ENCODE results near the gene ELAC1. TPM values are rescaled to one million over a fixed set of nuclear protein-coding genes. Genes with fewer than 3 reads are reported as not detected.

Gene ELAC1
- total RNA-seq, 3 donors from 2014 or later (not counting 1 experiment from before 2014, with no cell fraction given): 7.9 to 10.0 (median 8.9) TPM

DNA sequence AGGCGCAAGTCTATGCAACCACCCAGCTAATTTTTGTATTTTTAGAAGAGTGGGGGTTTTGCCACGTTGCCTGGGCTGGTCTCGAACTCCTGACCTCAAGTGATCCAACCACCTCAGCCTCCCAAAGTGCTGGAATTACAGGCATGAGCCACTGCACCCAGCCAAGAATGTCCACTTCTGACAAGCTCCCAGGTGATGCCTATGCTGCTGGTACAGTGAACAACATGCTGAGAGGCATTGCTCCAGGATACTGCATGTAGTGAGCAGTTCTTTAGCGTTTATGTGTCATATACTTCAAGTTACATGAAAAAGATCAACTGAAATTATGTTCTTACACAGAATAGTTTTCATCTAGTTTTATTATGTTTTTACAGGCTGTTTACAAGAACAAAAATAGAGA is 17.2 kb upstream of the ELAC1 start:
- Mint-ChIP-seq H3K4me1 (no peaks in the 10 kb centered on the region), H3K27ac (no peak overlapping the region), H3K36me3 (no peaks in the 10 kb centered on the region), H3K9me3 (no peaks in the 10 kb centered on the region), H3K4me3 (no peak overlapping the region), H3K27me3 (ENCODE audit: low read depth in 2 of 2) (no peaks in the 10 kb centered on the region)
- Histone ChIP-seq H3K9me3 (ENCODE audit: control insufficient read depth, insufficient read depth, low read length) (no peaks in the 10 kb centered on the region), H3K4me1 (ENCODE audit: control insufficient read depth, insufficient read depth, low read length) (no peaks in the 10 kb centered on the region), H3K27ac (ENCODE audit: low read length) (no peak overlapping the region), H3K4me3 (ENCODE audit: low read length) (no peak overlapping the region), H3K27me3 (ENCODE audit: control insufficient read depth, insufficient read depth, low read length) (no peaks in the 10 kb centered on the region), H3K36me3 (ENCODE audit: control insufficient read depth, insufficient read depth, low read length) (peaks cover 11% of the 10 kb centered on the region)
- 94% methylated on average over 3 of the region's 4 CpGs for WGBS (ENCODE audit: insufficient coverage)
- intact Hi-C loops (cut with micrococcal nuclease): no loop called here
- TF ChIP-seq CTCF (IDR thresholded peaks at IDR 0.05): no peak
- ATAC-seq (no peak), DNase-seq (no peak)

DNA sequence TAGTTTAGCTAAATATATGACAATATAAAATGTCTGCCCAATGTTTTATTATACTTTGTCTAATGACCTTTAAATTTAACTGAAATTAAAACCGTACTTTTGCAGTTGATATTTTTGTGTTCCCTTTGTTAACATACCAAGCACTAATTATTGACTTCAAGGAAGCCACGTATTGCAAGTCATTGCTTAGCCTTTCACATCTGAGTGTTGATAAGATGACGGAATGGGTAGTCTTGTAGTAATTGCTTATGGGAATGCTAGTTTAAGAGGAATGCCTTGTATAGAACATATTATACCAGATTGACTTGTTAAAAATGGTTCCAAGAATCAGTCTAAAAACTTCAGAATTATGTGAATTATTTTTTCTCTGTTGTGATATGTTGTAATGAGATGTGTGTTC is 14.0 kb upstream of the ELAC1 start:
- TF ChIP-seq CTCF (IDR thresholded peaks at IDR 0.05): no peak
- H3K27ac ChIP-seq (ENCODE audit: low read length): no peak overlapping the region

GRCh38 chr18:50955253-50955652 is 12.6 kb upstream of the ELAC1 start:
- Mint-ChIP-seq H3K9me3 (no peaks in the 10 kb centered on the region), H3K36me3 (no peaks in the 10 kb centered on the region), H3K4me3 (no peak overlapping the region), H3K4me1 (no peaks in the 10 kb centered on the region), H3K27me3 (ENCODE audit: low read depth in 2 of 2) (peaks cover 3 to 13% of the 10 kb centered on the region in 2 donors), H3K27ac (no peak overlapping the region)
- DNase-seq (no peak), ATAC-seq (no peak)
- no peaks in the 10 kb centered on the region for H3K27me3 ChIP-seq (ENCODE audit: control insufficient read depth, insufficient read depth, low read length)
- no peak for TF ChIP-seq CTCF (IDR thresholded peaks at IDR 0.05)
- no peak overlapping the region for H3K27ac ChIP-seq (ENCODE audit: low read length)
- H3K36me3 ChIP-seq (ENCODE audit: control insufficient read depth, insufficient read depth, low read length): no peaks in the 10 kb centered on the region
- H3K4me1 ChIP-seq (ENCODE audit: control insufficient read depth, insufficient read depth, low read length): no peaks in the 10 kb centered on the region
- intact Hi-C loops (cut with micrococcal nuclease): no loop called here
- no peak overlapping the region for H3K4me3 ChIP-seq (ENCODE audit: low read length)
- WGBS (ENCODE audit: insufficient coverage): 96% methylated on average over 4 of the region's 4 CpGs
- H3K9me3 ChIP-seq (ENCODE audit: control insufficient read depth, insufficient read depth, low read length): no peaks in the 10 kb centered on the region

More for the DNA sequence above, 14.0 kb upstream of the ELAC1 start:
- Mint-ChIP-seq H3K27ac (no peak overlapping the region), H3K4me3 (no peak overlapping the region), H3K9me3 (no peaks in the 10 kb centered on the region), H3K36me3 (no peaks in the 10 kb centered on the region), H3K4me1 (no peaks in the 10 kb centered on the region), H3K27me3 (ENCODE audit: low read depth in 2 of 2) (peaks cover 0 to 5% of the 10 kb centered on the region in 2 donors)
- ATAC-seq (no peak), DNase-seq (no peak)
- no peak overlapping the region for H3K4me3 ChIP-seq (ENCODE audit: low read length)
- H3K27me3 ChIP-seq (ENCODE audit: control insufficient read depth, insufficient read depth, low read length): no peaks in the 10 kb centered on the region
- no peaks in the 10 kb centered on the region for H3K9me3 ChIP-seq (ENCODE audit: control insufficient read depth, insufficient read depth, low read length)
- intact Hi-C loops (cut with micrococcal nuclease): no loop called here
- H3K4me1 ChIP-seq (ENCODE audit: control insufficient read depth, insufficient read depth, low read length): no peaks in the 10 kb centered on the region
- no peaks in the 10 kb centered on the region for H3K36me3 ChIP-seq (ENCODE audit: control insufficient read depth, insufficient read depth, low read length)
- WGBS (ENCODE audit: insufficient coverage): 100% methylated on average over 3 of the region's 3 CpGs

- Mint-ChIP-seq H3K4me1 (no peaks in the 10 kb centered on the region), H3K27ac (no peak overlapping the region), H3K36me3 (no peaks in the 10 kb centered on the region), H3K9me3 (peaks cover 0 to 3% of the 10 kb centered on the region in 2 donors), H3K4me3 (no peak overlapping the region), H3K27me3 (ENCODE audit: low read depth in 2 of 2) (peaks cover 7 to 13% of the 10 kb centered on the region in 2 donors)
- WGBS (ENCODE audit: insufficient coverage): 100% methylated on average over 2 of the region's 3 CpGs
- no peak for ATAC-seq
- H3K4me1 ChIP-seq (ENCODE audit: control insufficient read depth, insufficient read depth, low read length): no peaks in the 10 kb centered on the region
- intact Hi-C loops (cut with micrococcal nuclease): no loop called here
- no peaks in the 10 kb centered on the region for H3K36me3 ChIP-seq (ENCODE audit: control insufficient read depth, insufficient read depth, low read length)
- H3K27me3 ChIP-seq (ENCODE audit: control insufficient read depth, insufficient read depth, low read length): no peaks in the 10 kb centered on the region
- TF ChIP-seq CTCF (IDR thresholded peaks at IDR 0.05): no peak
- H3K4me3 ChIP-seq (ENCODE audit: low read length): no peak overlapping the region
- DNase-seq: no peak
- no peak overlapping the region for H3K27ac ChIP-seq (ENCODE audit: low read length)
- no peaks in the 10 kb centered on the region for H3K9me3 ChIP-seq (ENCODE audit: control insufficient read depth, insufficient read depth, low read length)
These were observed 11.7 kb upstream of the ELAC1 start for GRCh38 chr18:50956116-50956515.

Data from natural killer cell (primary cell).